ENCODE measurements around the gene GSTM5.
A peak's percentile ranks its signal among the peaks of the same experiment; 100 is the strongest.
"Not testable (repeated sequence)": the region's sequence is repeated elsewhere in the genome, so short reads cannot be mapped to it uniquely, and the experiment has no call there.

The GSTM5 gene

DNA sequence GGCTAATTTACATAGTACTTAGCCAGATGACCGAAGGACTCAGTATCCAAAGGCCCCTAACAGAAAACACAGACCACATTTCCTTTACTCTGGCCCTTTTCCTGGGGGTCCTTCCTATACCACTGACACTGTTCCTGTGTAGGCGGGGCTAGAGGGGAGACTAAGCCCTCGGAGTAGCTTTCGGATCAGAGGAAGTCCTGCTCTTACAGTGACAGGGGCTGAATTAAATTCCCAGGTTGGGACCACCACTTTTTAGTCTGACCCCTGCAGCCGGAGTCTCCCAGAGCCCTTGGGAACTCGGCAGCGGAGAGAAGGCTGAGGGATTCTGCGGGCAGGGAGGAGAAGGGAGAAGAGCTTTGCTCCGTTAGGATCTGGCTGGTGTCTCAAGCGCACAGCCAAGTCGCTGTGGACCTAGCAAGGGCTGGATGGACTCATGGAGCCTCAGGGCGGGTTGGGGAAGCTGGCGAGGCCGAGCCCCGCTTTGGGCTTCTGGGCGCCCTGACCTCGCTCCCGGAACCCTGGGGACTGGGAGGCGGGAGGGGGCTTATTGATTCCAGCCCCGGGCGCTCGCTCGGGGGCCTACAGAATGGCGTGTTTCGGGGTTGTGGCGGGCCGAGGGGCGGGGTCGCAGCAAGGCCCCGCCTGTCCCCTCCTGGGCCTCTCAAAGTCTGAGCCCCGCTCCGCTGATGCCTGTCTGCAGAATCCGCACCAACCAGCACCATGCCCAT, at the start of gene GSTM5:
Gene GSTM5 (plus strand): TSS at position 659 of the 728 bp plus-strand sequence. CDS start 62 bp downstream, at position 721.
- not testable (repeated sequence) for ATAC-seq

DNA sequence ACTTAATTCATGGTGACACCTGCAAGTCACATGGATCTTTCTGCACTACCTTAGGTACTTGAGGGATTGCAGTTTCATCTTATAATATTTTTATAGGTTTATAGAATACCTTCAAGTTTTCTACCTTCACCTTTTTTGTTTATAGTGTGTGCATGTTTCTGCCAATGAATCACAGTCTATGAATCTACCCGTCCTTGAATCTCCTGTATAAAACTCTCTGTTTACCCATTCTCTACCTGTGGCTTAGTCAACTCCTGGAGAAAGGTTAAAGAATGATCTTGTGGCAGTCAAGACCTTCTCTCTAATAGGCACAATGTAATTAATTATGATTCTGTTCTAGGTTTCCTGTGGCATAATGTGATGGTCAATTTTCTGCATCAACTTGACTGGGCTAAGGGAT, 47.4 kb upstream of the GSTM5 start:
- TF ChIP-seq CSDC2 (CRISPR knock-in tag; IDR thresholded peaks at IDR 0.05) (no peak), PPARA (CRISPR knock-in tag; IDR thresholded peaks at IDR 0.05; ENCODE audit: borderline replicate concordance) (no peak), SNAI2 (CRISPR knock-in tag; IDR thresholded peaks at IDR 0.05) (no peak), ESRRG (CRISPR knock-in tag; IDR thresholded peaks at IDR 0.05) (no peak), TCF4 (CRISPR knock-in tag; IDR thresholded peaks at IDR 0.05; ENCODE audit: borderline replicate concordance) (no peak), RARB (CRISPR knock-in tag; IDR thresholded peaks at IDR 0.05) (no peak), BACH2 (CRISPR knock-in tag; IDR thresholded peaks at IDR 0.05; ENCODE audit: borderline replicate concordance) (no peak), OSR1 (CRISPR knock-in tag; IDR thresholded peaks at IDR 0.05) (no peak), GLIS3 (CRISPR knock-in tag; IDR thresholded peaks at IDR 0.05) (no peak), ISL1 (CRISPR knock-in tag; IDR thresholded peaks at IDR 0.05) (no peak)
- TF ChIP-seq, protein P1, sequence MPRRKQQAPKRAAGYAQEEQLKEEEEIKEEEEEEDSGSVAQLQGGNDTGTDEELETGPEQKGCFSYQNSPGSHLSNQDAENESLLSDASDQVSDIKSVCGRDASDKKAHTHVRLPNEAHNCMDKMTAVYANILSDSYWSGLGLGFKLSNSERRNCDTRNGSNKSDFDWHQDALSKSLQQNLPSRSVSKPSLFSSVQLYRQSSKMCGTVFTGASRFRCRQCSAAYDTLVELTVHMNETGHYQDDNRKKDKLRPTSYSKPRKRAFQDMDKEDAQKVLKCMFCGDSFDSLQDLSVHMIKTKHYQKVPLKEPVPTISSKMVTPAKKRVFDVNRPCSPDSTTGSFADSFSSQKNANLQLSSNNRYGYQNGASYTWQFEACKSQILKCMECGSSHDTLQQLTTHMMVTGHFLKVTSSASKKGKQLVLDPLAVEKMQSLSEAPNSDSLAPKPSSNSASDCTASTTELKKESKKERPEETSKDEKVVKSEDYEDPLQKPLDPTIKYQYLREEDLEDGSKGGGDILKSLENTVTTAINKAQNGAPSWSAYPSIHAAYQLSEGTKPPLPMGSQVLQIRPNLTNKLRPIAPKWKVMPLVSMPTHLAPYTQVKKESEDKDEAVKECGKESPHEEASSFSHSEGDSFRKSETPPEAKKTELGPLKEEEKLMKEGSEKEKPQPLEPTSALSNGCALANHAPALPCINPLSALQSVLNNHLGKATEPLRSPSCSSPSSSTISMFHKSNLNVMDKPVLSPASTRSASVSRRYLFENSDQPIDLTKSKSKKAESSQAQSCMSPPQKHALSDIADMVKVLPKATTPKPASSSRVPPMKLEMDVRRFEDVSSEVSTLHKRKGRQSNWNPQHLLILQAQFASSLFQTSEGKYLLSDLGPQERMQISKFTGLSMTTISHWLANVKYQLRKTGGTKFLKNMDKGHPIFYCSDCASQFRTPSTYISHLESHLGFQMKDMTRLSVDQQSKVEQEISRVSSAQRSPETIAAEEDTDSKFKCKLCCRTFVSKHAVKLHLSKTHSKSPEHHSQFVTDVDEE (CRISPR knock-in tag; IDR thresholded peaks at IDR 0.05), result no peak

DNA sequence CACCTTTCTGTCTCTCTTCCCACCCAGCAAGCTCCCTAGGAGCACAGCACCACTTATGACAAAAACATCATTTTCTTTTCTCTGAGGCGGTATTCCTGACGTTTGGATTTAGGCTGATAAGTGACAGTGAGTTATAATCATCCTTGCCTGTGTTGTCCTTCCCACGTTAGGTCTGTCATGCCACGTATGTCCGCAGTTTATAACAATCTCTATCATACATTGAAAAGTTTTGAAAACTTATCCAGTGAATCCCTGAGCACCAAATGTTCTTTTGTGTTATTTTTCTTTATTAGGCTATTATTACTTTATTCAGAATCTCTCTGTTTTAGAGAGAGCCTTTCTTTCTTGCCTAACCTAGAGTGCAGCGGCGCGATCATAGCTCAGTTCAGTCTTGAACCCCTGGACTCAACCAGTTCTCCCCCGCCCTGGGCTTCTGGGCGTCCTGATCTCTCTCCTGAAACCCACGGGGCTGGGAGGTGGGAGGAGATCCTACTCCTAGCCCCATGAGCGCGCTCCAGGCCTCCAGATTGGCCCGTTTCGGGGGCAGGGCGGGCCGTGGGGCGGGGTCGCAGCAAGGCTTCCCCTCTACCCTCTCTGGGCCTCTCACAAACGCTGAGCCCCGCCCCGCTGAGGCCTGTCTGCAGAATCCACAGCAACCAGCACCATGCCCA, 44.5 kb upstream of the GSTM5 start, which contains the start of gene GSTM2:
Gene GSTM2 (plus strand): TSS at position 606 of the 671 bp plus-strand sequence. CDS start 59 bp downstream, at position 665.
- peak; percentile 100 for ATAC-seq
- TF ChIP-seq ARNTL (CRISPR knock-in tag; IDR thresholded peaks at IDR 0.05; ENCODE audit: borderline replicate concordance, low read depth) (no peak), RARB (CRISPR knock-in tag; IDR thresholded peaks at IDR 0.05) (no peak), ZC3H10 (CRISPR knock-in tag; IDR thresholded peaks at IDR 0.05) (no peak), ZNF8 (CRISPR knock-in tag; IDR thresholded peaks at IDR 0.05) (no peak), TCF4 (CRISPR knock-in tag; IDR thresholded peaks at IDR 0.05; ENCODE audit: borderline replicate concordance) (no peak), TOX (CRISPR knock-in tag; IDR thresholded peaks at IDR 0.05; ENCODE audit: borderline replicate concordance) (no peak), OSR1 (CRISPR knock-in tag; IDR thresholded peaks at IDR 0.05) (no peak), PPARA (CRISPR knock-in tag; IDR thresholded peaks at IDR 0.05; ENCODE audit: borderline replicate concordance) (no peak), ZFP3 (CRISPR knock-in tag; IDR thresholded peaks at IDR 0.05) (no peak), ZFP30 (CRISPR knock-in tag; IDR thresholded peaks at IDR 0.05) (no peak), CSDC2 (CRISPR knock-in tag; IDR thresholded peaks at IDR 0.05) (no peak), ZNF565 (CRISPR knock-in tag; conservative IDR thresholded peaks at IDR 0.05; ENCODE audit: low read depth) (no peak), ESRRG (CRISPR knock-in tag; IDR thresholded peaks at IDR 0.05) (no peak), ZNF70 (CRISPR knock-in tag; IDR thresholded peaks at IDR 0.05) (no peak)
- TF ChIP-seq, protein P2, sequence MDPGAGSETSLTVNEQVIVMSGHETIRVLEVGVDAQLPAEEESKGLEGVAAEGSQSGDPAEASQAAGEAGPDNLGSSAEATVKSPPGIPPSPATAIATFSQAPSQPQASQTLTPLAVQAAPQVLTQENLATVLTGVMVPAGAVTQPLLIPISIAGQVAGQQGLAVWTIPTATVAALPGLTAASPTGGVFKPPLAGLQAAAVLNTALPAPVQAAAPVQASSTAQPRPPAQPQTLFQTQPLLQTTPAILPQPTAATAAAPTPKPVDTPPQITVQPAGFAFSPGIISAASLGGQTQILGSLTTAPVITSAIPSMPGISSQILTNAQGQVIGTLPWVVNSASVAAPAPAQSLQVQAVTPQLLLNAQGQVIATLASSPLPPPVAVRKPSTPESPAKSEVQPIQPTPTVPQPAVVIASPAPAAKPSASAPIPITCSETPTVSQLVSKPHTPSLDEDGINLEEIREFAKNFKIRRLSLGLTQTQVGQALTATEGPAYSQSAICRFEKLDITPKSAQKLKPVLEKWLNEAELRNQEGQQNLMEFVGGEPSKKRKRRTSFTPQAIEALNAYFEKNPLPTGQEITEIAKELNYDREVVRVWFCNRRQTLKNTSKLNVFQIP (CRISPR knock-in tag; IDR thresholded peaks at IDR 0.05; ENCODE audit: borderline replicate concordance, low read depth), result no peak
- TF ChIP-seq, protein P3, sequence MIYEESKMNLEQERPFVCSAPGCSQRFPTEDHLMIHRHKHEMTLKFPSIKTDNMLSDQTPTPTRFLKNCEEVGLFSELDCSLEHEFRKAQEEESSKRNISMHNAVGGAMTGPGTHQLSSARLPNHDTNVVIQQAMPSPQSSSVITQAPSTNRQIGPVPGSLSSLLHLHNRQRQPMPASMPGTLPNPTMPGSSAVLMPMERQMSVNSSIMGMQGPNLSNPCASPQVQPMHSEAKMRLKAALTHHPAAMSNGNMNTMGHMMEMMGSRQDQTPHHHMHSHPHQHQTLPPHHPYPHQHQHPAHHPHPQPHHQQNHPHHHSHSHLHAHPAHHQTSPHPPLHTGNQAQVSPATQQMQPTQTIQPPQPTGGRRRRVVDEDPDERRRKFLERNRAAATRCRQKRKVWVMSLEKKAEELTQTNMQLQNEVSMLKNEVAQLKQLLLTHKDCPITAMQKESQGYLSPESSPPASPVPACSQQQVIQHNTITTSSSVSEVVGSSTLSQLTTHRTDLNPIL (CRISPR knock-in tag; IDR thresholded peaks at IDR 0.05; ENCODE audit: low read depth), result no peak
- TF ChIP-seq, protein P1 (CRISPR knock-in tag; IDR thresholded peaks at IDR 0.05), result no peak
- TF ChIP-seq, protein P4, sequence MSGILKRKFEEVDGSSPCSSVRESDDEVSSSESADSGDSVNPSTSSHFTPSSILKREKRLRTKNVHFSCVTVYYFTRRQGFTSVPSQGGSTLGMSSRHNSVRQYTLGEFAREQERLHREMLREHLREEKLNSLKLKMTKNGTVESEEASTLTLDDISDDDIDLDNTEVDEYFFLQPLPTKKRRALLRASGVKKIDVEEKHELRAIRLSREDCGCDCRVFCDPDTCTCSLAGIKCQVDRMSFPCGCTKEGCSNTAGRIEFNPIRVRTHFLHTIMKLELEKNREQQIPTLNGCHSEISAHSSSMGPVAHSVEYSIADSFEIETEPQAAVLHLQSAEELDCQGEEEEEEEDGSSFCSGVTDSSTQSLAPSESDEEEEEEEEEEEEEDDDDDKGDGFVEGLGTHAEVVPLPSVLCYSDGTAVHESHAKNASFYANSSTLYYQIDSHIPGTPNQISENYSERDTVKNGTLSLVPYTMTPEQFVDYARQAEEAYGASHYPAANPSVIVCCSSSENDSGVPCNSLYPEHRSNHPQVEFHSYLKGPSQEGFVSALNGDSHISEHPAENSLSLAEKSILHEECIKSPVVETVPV (CRISPR knock-in tag; IDR thresholded peaks at IDR 0.05), result no peak

More for the DNA sequence above, 47.4 kb upstream of the GSTM5 start:
- no peak for ATAC-seq
